Skeletal muscle satellite cell (primary cell): ENCODE measurements around the gene GJD3.

ENCODE experiments used
- H3K27me3 ChIP-seq: 2 replicates; pipeline ENCODE4 v1.7.0; 2013; ENCODE audit warnings: low read length; ENCODE audit not compliant: control insufficient read depth, insufficient read depth
- H3K36me3 ChIP-seq: 2 replicates; pipeline ENCODE4 v1.7.0; 2013; ENCODE audit warnings: mild to moderate bottlenecking, control low read depth, low read length; ENCODE audit not compliant: insufficient read depth
- H3K4me1 ChIP-seq: 2 replicates; pipeline ENCODE4 v1.7.0; 2013; ENCODE audit warnings: low read length; ENCODE audit not compliant: control insufficient read depth, insufficient read depth
- H3K4me2 ChIP-seq: 2 replicates; pipeline ENCODE4 v1.7.0; 2013; ENCODE audit warnings: mild to moderate bottlenecking, low read length
- H3K4me3 ChIP-seq: 2 replicates; pipeline ENCODE4 v1.7.0; 2013; ENCODE audit warnings: low read length
- H3K9ac ChIP-seq: 2 replicates; pipeline ENCODE4 v1.7.0; 2013; ENCODE audit warnings: mild to moderate bottlenecking, low read depth, low read length, moderate library complexity
- H3K9me3 ChIP-seq: replicated peaks from 2 replicates; pipeline ENCODE4 v1.7.0; 2013; ENCODE audit warnings: mild to moderate bottlenecking, control low read depth, low read length

GJD3 gene

GRCh38 chr17:40366861-40367518, 2.5 kb upstream of the GJD3 start:
- H3K9ac ChIP-seq, result no peak overlapping the region
- H3K36me3 ChIP-seq, result no peaks in the 10 kb centered on the region
- H3K9me3 ChIP-seq, result no peaks in the 10 kb centered on the region
- H3K27me3 ChIP-seq, result no peaks in the 10 kb centered on the region
- no peak overlapping the region for H3K4me3 ChIP-seq
- H3K4me1 ChIP-seq, result peaks cover 11% of the 10 kb centered on the region
- no peak overlapping the region for H3K4me2 ChIP-seq

- H3K9me3 ChIP-seq, result no peaks in the 10 kb centered on the region
- no peaks in the 10 kb centered on the region for H3K27me3 ChIP-seq
- no peak overlapping the region for H3K4me3 ChIP-seq
- H3K4me1 ChIP-seq, result peaks cover 11% of the 10 kb centered on the region
- H3K36me3 ChIP-seq, result no peaks in the 10 kb centered on the region
- no peak overlapping the region for H3K9ac ChIP-seq
- no peak overlapping the region for H3K4me2 ChIP-seq
Observed at GRCh38 chr17:40366076-40366860, 1.7 kb upstream of the GJD3 start.

- H3K4me1 ChIP-seq, result peaks cover 11% of the 10 kb centered on the region
- H3K9me3 ChIP-seq, result no peaks in the 10 kb centered on the region
- no peaks in the 10 kb centered on the region for H3K27me3 ChIP-seq
- H3K36me3 ChIP-seq, result no peaks in the 10 kb centered on the region
- H3K4me2 ChIP-seq, result no peak overlapping the region
- no peak overlapping the region for H3K4me3 ChIP-seq
- H3K9ac ChIP-seq, result no peak overlapping the region
Observed at GRCh38 chr17:40364906-40365305, 369 bp upstream of the GJD3 start.

GRCh38 chr17:40363111-40363827, 1.3 kb downstream of the GJD3 start:
- Histone ChIP-seq H3K9me3 (no peaks in the 10 kb centered on the region), H3K4me3 (peak overlapping the region; percentile 82), H3K4me1 (peaks cover 15% of the 10 kb centered on the region), H3K9ac (peak overlapping the region; percentile 63), H3K27me3 (no peaks in the 10 kb centered on the region), H3K36me3 (no peaks in the 10 kb centered on the region), H3K4me2 (peak overlapping the region; percentile 100)

- peak overlapping the region; percentile 82 for H3K4me3 ChIP-seq
- peaks cover 18% of the 10 kb centered on the region for H3K4me1 ChIP-seq
- no peaks in the 10 kb centered on the region for H3K27me3 ChIP-seq
- no peaks in the 10 kb centered on the region for H3K36me3 ChIP-seq
- peak overlapping the region; percentile 100 for H3K4me2 ChIP-seq
- H3K9me3 ChIP-seq, result no peaks in the 10 kb centered on the region
- H3K9ac ChIP-seq, result peak overlapping the region; percentile 63
Observed at GRCh38 chr17:40362696-40363110, 1.8 kb downstream of the GJD3 start.

GRCh38 chr17:40361925-40362695, 2.4 kb downstream of the GJD3 start:
- H3K27me3 ChIP-seq, result no peaks in the 10 kb centered on the region
- H3K4me3 ChIP-seq, result peak overlapping the region; percentile 82
- H3K36me3 ChIP-seq, result no peaks in the 10 kb centered on the region
- peak overlapping the region; percentile 100 for H3K4me2 ChIP-seq
- no peaks in the 10 kb centered on the region for H3K9me3 ChIP-seq
- H3K4me1 ChIP-seq, result peaks cover 19% of the 10 kb centered on the region
- peak overlapping the region; percentile 63 for H3K9ac ChIP-seq

- Histone ChIP-seq H3K27me3 (no peaks in the 10 kb centered on the region), H3K9ac (no peak overlapping the region), H3K36me3 (peaks cover 2% of the 10 kb centered on the region), H3K4me1 (peaks cover 19% of the 10 kb centered on the region), H3K4me2 (no peak overlapping the region), H3K9me3 (no peaks in the 10 kb centered on the region), H3K4me3 (no peak overlapping the region)
Observed at GRCh38 chr17:40361063-40361924, 3.2 kb downstream of the GJD3 start.

GRCh38 chr17:40360091-40360490, 4.4 kb downstream of the GJD3 start:
- no peaks in the 10 kb centered on the region for H3K27me3 ChIP-seq
- H3K4me1 ChIP-seq, result peaks cover 19% of the 10 kb centered on the region
- H3K9ac ChIP-seq, result no peak overlapping the region
- H3K4me2 ChIP-seq, result no peak overlapping the region
- H3K9me3 ChIP-seq, result no peaks in the 10 kb centered on the region
- no peak overlapping the region for H3K4me3 ChIP-seq
- peaks cover 14% of the 10 kb centered on the region for H3K36me3 ChIP-seq

GRCh38 chr17:40358323-40359038, 6.1 kb downstream of the GJD3 start:
- Histone ChIP-seq H3K36me3 (peaks cover 26% of the 10 kb centered on the region), H3K4me3 (peak overlapping the region; percentile 56), H3K9ac (peak overlapping the region; percentile 65), H3K4me2 (peak overlapping the region; percentile 84), H3K9me3 (no peaks in the 10 kb centered on the region), H3K4me1 (peaks cover 17% of the 10 kb centered on the region), H3K27me3 (no peaks in the 10 kb centered on the region)
